Measurements from ENCODE around the gene FNDC11. TPM values are rescaled to one million over a fixed set of nuclear protein-coding genes. Genes with fewer than 3 reads are reported as not detected.

Gene FNDC11
- total RNA-seq, 2 experiments from 2014 or later = 0.41 to 3.0 TPM

DNA sequence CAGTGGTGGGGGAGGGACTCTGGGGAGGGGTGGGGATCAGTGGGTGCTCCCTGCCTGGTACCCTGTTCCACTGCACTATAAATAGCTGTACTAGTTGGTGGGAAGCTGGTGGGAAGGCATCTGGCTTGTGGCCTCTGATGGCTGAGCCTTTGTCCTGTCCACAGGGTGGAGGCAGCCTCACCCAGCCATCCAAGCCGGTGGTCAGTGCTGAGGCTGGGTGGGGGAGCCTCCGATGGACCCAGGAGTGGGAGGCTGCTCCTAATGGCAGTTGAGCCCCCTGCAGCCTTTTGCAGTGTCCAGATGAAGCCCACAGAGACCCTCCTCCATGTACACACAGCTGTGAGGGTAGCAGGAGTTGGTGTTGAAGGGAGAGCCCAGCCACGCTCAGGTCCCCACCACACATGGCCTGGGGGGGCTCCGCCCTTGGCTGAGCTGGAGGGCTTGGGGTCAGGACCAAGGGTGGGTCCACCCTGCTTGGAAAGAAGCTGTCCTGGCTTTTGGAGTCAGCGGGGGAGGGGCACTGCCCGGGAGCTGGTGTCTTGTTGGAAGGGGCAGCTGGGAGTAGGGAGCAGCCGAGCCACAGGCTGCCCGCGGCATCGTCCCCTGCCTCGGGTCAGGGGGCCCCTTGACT lies 30.9 kb upstream of the FNDC11 start:
- Histone ChIP-seq H3K4me1 (ENCODE audit: insufficient read depth, low read length, poor library complexity, severe bottlenecking) (peaks cover 11% of the 10 kb centered on the region), H3K36me3 (ENCODE audit: insufficient read depth, low read length) (peaks cover 21% of the 10 kb centered on the region), H3K27ac (ENCODE audit: low read depth, low read length, poor library complexity, severe bottlenecking) (no peak overlapping the region), H3K4me2 (ENCODE audit: low read length) (no peak overlapping the region), H3K9me2 (ENCODE audit: insufficient read depth, low read length) (no peaks in the 10 kb centered on the region), H3K9me3 (ENCODE audit: low read length) (peaks cover 6% of the 10 kb centered on the region; the same call in 1 of the 2 replicates), H2AFZ (ENCODE audit: low read length) (no peak overlapping the region), H3K79me2 (ENCODE audit: insufficient read depth, low read depth, low read length) (no peaks in the 10 kb centered on the region; the same call in 1 of the 2 replicates), H4K20me1 (ENCODE audit: insufficient read depth, low read length) (no peaks in the 10 kb centered on the region), H3K4me3 (ENCODE audit: low read depth, low read length, poor library complexity, severe bottlenecking) (no peak overlapping the region)
- ChIA-PET POLR2A (no interaction called here), CTCF (ENCODE audit: unreplicated experiment) (no interaction called here)
- intact Hi-C loops (cut with micrococcal nuclease; ENCODE audit: unreplicated experiment) = no loop called here
- TF ChIP-seq EZH2phosphoT487 (IDR thresholded peaks at IDR 0.05; ENCODE audit: borderline replicate concordance, low read depth, low read length) = no peak
- TF ChIP-seq, protein P1, sequence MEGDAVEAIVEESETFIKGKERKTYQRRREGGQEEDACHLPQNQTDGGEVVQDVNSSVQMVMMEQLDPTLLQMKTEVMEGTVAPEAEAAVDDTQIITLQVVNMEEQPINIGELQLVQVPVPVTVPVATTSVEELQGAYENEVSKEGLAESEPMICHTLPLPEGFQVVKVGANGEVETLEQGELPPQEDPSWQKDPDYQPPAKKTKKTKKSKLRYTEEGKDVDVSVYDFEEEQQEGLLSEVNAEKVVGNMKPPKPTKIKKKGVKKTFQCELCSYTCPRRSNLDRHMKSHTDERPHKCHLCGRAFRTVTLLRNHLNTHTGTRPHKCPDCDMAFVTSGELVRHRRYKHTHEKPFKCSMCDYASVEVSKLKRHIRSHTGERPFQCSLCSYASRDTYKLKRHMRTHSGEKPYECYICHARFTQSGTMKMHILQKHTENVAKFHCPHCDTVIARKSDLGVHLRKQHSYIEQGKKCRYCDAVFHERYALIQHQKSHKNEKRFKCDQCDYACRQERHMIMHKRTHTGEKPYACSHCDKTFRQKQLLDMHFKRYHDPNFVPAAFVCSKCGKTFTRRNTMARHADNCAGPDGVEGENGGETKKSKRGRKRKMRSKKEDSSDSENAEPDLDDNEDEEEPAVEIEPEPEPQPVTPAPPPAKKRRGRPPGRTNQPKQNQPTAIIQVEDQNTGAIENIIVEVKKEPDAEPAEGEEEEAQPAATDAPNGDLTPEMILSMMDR (conservative IDR thresholded peaks at IDR 0.05; ENCODE audit: low read length) = no peak
- no TSS peak for BruUV-seq (replicated peaks)
- no peak for DNase-seq (ENCODE audit: low spot score)

DNA sequence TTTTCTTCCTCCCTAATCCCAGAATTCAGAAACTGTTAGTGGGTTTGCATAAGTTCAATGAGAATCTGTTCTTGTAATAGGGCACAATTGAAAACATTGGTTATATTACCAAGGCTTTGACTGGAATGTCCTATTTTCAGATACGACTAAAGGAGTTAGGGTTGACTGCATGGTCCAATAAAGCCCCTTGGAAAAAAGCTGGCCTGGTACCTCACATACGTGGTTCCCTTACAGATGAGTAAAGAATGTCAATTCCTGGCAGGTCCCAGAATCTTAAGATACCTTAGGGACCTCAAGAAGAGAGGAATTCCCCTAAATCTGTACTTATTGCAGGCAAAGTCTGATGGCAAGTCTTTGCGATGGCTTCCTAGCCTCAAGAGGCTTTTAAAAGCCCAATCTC lies 28.8 kb upstream of the FNDC11 start:
- BruUV-seq (replicated peaks) = no TSS peak
- peaks cover 4% of the 10 kb centered on the region for H3K4me1 ChIP-seq (ENCODE audit: insufficient read depth, low read length, poor library complexity, severe bottlenecking)
- POLR2A ChIA-PET = no interaction called here

DNA sequence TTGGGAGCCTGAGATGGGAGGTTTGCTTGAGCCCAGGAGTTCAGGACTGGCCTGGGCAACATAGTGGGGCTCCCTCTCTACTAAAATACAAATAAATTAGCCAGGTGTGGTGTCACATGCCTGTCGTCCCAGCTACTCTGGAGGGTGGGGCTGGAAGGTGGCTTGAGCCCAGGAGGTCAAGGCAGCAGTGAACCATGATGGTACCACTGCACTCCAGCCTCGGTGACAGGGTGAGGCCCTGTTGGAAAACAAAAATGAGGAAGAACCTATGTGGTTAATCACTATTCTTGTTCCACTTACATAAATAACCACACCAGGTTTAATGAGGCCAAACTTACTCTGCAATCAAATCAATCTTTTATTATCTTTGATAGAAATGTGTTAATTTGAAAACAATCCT lies 28.0 kb upstream of the FNDC11 start:
- DNase-seq (ENCODE audit: low spot score) = no peak
- Histone ChIP-seq H3K79me2 (ENCODE audit: insufficient read depth, low read depth, low read length) (no peaks in the 10 kb centered on the region; the same call in 1 of the 2 replicates), H3K4me2 (ENCODE audit: low read length) (no peak overlapping the region), H3K9me3 (ENCODE audit: low read length) (peaks cover 6% of the 10 kb centered on the region; the same call in 1 of the 2 replicates), H3K27ac (ENCODE audit: low read depth, low read length, poor library complexity, severe bottlenecking) (no peak overlapping the region), H3K36me3 (ENCODE audit: insufficient read depth, low read length) (peaks cover 21% of the 10 kb centered on the region), H3K9me2 (ENCODE audit: insufficient read depth, low read length) (no peaks in the 10 kb centered on the region), H2AFZ (ENCODE audit: low read length) (no peak overlapping the region), H3K4me1 (ENCODE audit: insufficient read depth, low read length, poor library complexity, severe bottlenecking) (peaks cover 4% of the 10 kb centered on the region), H4K20me1 (ENCODE audit: insufficient read depth, low read length) (no peaks in the 10 kb centered on the region), H3K4me3 (ENCODE audit: low read depth, low read length, poor library complexity, severe bottlenecking) (no peak overlapping the region)
- BruUV-seq (replicated peaks) = no TSS peak
- POLR2A ChIA-PET = no interaction called here
- intact Hi-C loops (cut with micrococcal nuclease; ENCODE audit: unreplicated experiment) = no loop called here
- CTCF ChIA-PET (ENCODE audit: unreplicated experiment) = no interaction called here
- TF ChIP-seq EZH2phosphoT487 (IDR thresholded peaks at IDR 0.05; ENCODE audit: borderline replicate concordance, low read depth, low read length) = no peak
- TF ChIP-seq, protein P1 (conservative IDR thresholded peaks at IDR 0.05; ENCODE audit: low read length) = no peak

More for the DNA sequence above, 28.8 kb upstream of the FNDC11 start:
- intact Hi-C loops (cut with micrococcal nuclease; ENCODE audit: unreplicated experiment) = no loop called here
- Histone ChIP-seq H3K4me3 (ENCODE audit: low read depth, low read length, poor library complexity, severe bottlenecking) (no peak overlapping the region), H3K27ac (ENCODE audit: low read depth, low read length, poor library complexity, severe bottlenecking) (no peak overlapping the region), H3K36me3 (ENCODE audit: insufficient read depth, low read length) (peaks cover 21% of the 10 kb centered on the region), H3K9me3 (ENCODE audit: low read length) (peaks cover 6% of the 10 kb centered on the region; the same call in 1 of the 2 replicates), H2AFZ (ENCODE audit: low read length) (no peak overlapping the region), H3K4me2 (ENCODE audit: low read length) (no peak overlapping the region), H4K20me1 (ENCODE audit: insufficient read depth, low read length) (no peaks in the 10 kb centered on the region), H3K79me2 (ENCODE audit: insufficient read depth, low read depth, low read length) (no peaks in the 10 kb centered on the region; the same call in 1 of the 2 replicates), H3K9me2 (ENCODE audit: insufficient read depth, low read length) (no peaks in the 10 kb centered on the region)
- no peak for DNase-seq (ENCODE audit: low spot score)
- no peak for TF ChIP-seq EZH2phosphoT487 (IDR thresholded peaks at IDR 0.05; ENCODE audit: borderline replicate concordance, low read depth, low read length)
- TF ChIP-seq, protein P1 (conservative IDR thresholded peaks at IDR 0.05; ENCODE audit: low read length) = no peak
- CTCF ChIA-PET (ENCODE audit: unreplicated experiment) = no interaction called here
